SIG-M5 (cell line): ENCODE data around the gene FANCM.
A peak's percentile ranks its signal among the peaks of the same experiment; 100 is the strongest.
"Not testable (repeated sequence)": the region's sequence is repeated elsewhere in the genome, so short reads cannot be mapped to it uniquely, and the experiment has no call there.

Experiments used
- DNase-seq: peaks from one replicate; lab custom pipeline; 2025; lab: John Stamatoyannopoulos, UW

The FANCM gene

GRCh38 chr14:45144658-45145057 is 8.9 kb downstream of the FANCM start:
- no peak for DNase-seq

GRCh38 chr14:45145214-45145613 is 9.5 kb downstream of the FANCM start:
- no peak for DNase-seq

- no peak for DNase-seq
Observed at GRCh38 chr14:45149602-45150001, 13.9 kb downstream of the FANCM start.

- DNase-seq = no peak
Observed at GRCh38 chr14:45150386-45150890, 14.7 kb downstream of the FANCM start.

GRCh38 chr14:45156067-45156466 is 20.3 kb downstream of the FANCM start:
- DNase-seq = no peak

GRCh38 chr14:45169906-45170305 is 34.2 kb downstream of the FANCM start:
- no peak for DNase-seq

GRCh38 chr14:45177076-45177475 is 41.3 kb downstream of the FANCM start:
- DNase-seq = peak; percentile 78

- DNase-seq = no peak
Observed at GRCh38 chr14:45181329-45181728, 45.6 kb downstream of the FANCM start.

- no peak for DNase-seq
Observed at GRCh38 chr14:45181806-45182205, 46.1 kb downstream of the FANCM start.

GRCh38 chr14:45185100-45185814 is 49.5 kb downstream of the FANCM start:
- DNase-seq = no peak

- DNase-seq = no peak
Observed at GRCh38 chr14:45194964-45195363, 59.2 kb downstream of the FANCM start.

GRCh38 chr14:45198551-45198950 is 62.8 kb downstream of the FANCM start:
- DNase-seq = no peak

- no peak for DNase-seq
Observed at GRCh38 chr14:45199230-45199629, 63.5 kb downstream of the FANCM start.

GRCh38 chr14:45201905-45202304 is 66.2 kb downstream of the FANCM start:
- no peak for DNase-seq

- no peak for DNase-seq
Observed at GRCh38 chr14:45204241-45204640, 68.5 kb downstream of the FANCM start.

GRCh38 chr14:45210159-45210558 is 74.4 kb downstream of the FANCM start:
- DNase-seq = no peak

- no peak for DNase-seq
Observed at GRCh38 chr14:45211295-45211694, 75.6 kb downstream of the FANCM start.

- DNase-seq = no peak
Observed at GRCh38 chr14:45212231-45212630, 76.5 kb downstream of the FANCM start.

- not testable (repeated sequence) for DNase-seq
Observed at GRCh38 chr14:45213716-45214115, 78.0 kb downstream of the FANCM start.

- DNase-seq = not testable (repeated sequence)
Observed at GRCh38 chr14:45214341-45214740, 78.6 kb downstream of the FANCM start.

GRCh38 chr14:45222485-45223262 is 86.9 kb downstream of the FANCM start:
- DNase-seq = no peak

GRCh38 chr14:45227566-45227965 is 91.8 kb downstream of the FANCM start:
- no peak for DNase-seq

- DNase-seq = no peak
Observed at GRCh38 chr14:45238988-45239387, 103.3 kb downstream of the FANCM start.
